GM12874 (cell line): ENCODE measurements around the gene ZNF778.

Source experiments
- TF ChIP-seq, protein P1 (sequence below): IDR thresholded peaks from 2 replicates; pipeline ENCODE4 v1.5.1; 2011; ENCODE audit warnings: low read depth, mild to moderate bottlenecking, control low read depth, low read length, moderate library complexity; ENCODE audit not compliant: insufficient read depth

Gene ZNF778

GRCh38 chr16:89246383-89246902 lies 28.9 kb downstream of the ZNF778 start:
- TF ChIP-seq, protein P1, sequence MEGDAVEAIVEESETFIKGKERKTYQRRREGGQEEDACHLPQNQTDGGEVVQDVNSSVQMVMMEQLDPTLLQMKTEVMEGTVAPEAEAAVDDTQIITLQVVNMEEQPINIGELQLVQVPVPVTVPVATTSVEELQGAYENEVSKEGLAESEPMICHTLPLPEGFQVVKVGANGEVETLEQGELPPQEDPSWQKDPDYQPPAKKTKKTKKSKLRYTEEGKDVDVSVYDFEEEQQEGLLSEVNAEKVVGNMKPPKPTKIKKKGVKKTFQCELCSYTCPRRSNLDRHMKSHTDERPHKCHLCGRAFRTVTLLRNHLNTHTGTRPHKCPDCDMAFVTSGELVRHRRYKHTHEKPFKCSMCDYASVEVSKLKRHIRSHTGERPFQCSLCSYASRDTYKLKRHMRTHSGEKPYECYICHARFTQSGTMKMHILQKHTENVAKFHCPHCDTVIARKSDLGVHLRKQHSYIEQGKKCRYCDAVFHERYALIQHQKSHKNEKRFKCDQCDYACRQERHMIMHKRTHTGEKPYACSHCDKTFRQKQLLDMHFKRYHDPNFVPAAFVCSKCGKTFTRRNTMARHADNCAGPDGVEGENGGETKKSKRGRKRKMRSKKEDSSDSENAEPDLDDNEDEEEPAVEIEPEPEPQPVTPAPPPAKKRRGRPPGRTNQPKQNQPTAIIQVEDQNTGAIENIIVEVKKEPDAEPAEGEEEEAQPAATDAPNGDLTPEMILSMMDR: no peak

DNA sequence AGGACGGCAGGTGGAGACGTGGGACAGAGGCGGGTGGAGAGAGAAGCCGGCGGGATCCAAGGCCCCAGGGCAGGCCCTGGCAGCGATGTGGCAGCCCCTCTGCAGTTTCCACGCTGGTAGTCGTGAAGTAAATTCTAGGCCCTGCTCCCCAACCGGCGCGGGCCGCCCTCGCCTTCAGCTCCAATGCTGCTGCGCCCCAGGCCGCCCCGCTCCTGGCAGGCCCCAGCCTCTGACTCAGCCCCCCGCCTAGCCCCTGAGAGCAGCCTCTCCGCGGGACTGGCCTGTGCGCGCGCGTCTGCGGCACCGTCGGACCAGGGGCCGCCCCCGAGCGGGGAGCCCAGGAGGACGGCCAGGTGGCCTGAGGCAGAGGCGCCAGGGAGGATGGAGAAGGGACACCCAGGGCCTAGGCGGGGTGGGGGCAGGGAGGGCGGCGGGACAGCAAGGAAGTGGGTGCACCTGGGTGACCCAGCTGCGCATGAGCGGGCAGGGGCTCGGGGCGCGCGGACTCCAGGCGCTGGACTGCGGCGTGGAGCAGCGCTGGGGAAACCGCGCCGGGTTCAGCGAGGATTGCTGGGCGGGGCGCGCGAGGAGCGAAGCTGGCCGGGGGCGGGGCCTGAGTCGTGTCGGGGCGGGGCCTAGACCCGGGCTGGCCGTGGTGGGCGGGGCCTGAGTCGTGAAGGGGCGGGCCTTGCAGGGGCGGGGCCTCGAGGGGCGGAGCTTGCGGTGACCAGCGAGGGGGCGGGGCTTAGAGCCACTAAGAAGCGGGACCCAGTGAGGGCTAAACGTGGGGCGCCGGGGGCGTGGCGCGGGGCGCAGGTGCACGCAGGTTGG lies 29.6 kb downstream of the ZNF778 start:
- TF ChIP-seq, protein P1: no peak

- TF ChIP-seq, protein P1: no peak
Measured at GRCh38 chr16:89248196-89248982, 30.9 kb downstream of the ZNF778 start.

- TF ChIP-seq, protein P1: no peak
Measured at GRCh38 chr16:89253548-89254287, 36.2 kb downstream of the ZNF778 start.

- TF ChIP-seq, protein P1: no peak
Measured at GRCh38 chr16:89256651-89257254, 39.2 kb downstream of the ZNF778 start.

DNA sequence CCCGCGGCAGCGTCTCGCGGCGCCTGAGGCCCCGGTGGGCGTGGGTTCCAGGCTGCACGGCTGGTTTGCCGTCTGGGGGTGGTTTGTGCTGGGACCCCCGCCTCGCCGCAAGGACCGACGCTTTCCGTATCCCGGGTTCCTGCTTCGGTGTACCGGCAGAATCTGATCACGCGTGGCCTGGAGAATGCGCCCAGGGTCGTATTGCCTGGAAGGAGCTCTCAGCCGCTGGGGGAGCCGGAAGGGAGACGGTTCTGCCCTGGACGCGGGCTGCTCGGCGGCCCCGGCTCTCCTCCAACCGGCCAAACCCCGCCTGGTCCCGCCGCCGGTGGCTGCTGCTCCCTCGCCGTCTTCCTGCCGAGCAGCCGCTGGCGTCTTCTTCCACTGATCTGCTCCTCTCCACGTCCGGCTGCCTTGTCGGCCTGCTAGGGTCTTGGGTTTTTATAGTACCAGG lies 39.8 kb downstream of the ZNF778 start:
- TF ChIP-seq, protein P1: no peak
